ENCODE results near the gene BSDC1.

DNA sequence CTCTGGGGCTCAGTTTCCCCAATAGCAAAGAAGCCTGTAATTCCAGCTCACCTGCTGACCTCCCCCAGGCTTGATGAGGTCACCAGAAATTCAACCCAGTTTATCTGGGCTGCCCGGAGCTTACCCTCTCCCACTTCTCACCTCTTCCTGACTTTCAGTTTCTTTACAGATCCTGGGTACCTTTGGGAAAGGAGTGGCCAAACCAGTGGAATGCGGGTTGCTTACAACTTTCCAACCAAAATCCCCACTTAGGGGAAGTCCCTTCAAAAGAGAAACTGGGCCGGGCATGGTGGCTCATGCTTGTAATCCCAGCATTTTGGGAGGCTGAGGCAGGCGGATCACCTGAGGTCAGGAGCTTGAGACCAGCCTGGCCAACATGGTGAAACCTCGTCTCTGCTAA, 52.3 kb downstream of the BSDC1 start:
- TF ChIP-seq POLR2A (IDR thresholded peaks at IDR 0.05) = no peak
- TF ChIP-seq, protein P1, sequence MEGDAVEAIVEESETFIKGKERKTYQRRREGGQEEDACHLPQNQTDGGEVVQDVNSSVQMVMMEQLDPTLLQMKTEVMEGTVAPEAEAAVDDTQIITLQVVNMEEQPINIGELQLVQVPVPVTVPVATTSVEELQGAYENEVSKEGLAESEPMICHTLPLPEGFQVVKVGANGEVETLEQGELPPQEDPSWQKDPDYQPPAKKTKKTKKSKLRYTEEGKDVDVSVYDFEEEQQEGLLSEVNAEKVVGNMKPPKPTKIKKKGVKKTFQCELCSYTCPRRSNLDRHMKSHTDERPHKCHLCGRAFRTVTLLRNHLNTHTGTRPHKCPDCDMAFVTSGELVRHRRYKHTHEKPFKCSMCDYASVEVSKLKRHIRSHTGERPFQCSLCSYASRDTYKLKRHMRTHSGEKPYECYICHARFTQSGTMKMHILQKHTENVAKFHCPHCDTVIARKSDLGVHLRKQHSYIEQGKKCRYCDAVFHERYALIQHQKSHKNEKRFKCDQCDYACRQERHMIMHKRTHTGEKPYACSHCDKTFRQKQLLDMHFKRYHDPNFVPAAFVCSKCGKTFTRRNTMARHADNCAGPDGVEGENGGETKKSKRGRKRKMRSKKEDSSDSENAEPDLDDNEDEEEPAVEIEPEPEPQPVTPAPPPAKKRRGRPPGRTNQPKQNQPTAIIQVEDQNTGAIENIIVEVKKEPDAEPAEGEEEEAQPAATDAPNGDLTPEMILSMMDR (IDR thresholded peaks at IDR 0.05) = no peak
